SIG-M5 treated with dmso at 0.1 percent for 504 hours (cell line): ENCODE measurements around the gene ATP6V0A1.
A peak's percentile ranks its signal among the peaks of the same experiment; 100 is the strongest.

Source experiments
- DNase-seq: peaks from one replicate; lab custom pipeline; 2025; ENCODE audit not compliant: unreplicated experiment; lab: John Stamatoyannopoulos, UW

Gene ATP6V0A1

GRCh38 chr17:42458497-42459255 lies at the start of gene ATP6V0A1:
TSS of gene ATP6V0A1 (plus strand) at chr17:42458878. CDS start at chr17:42460895, 2,017 bp downstream.
- DNase-seq: peak; percentile 80

GRCh38 chr17:42409523-42410318 lies 49.0 kb upstream of the ATP6V0A1 start:
- no peak for DNase-seq

- DNase-seq: no peak
Measured at GRCh38 chr17:42410319-42410685, 48.4 kb upstream of the ATP6V0A1 start.

- no peak for DNase-seq
Measured at GRCh38 chr17:42411361-42411760, 47.3 kb upstream of the ATP6V0A1 start.

GRCh38 chr17:42411905-42412679 lies 46.6 kb upstream of the ATP6V0A1 start:
- no peak for DNase-seq

- no peak for DNase-seq
Measured at GRCh38 chr17:42413464-42414040, 45.1 kb upstream of the ATP6V0A1 start.

GRCh38 chr17:42414704-42415409 lies 43.8 kb upstream of the ATP6V0A1 start:
- DNase-seq: no peak

GRCh38 chr17:42417981-42418380 lies 40.7 kb upstream of the ATP6V0A1 start:
- peak; percentile 59 for DNase-seq

- no peak for DNase-seq
Measured at GRCh38 chr17:42421136-42421506, 37.6 kb upstream of the ATP6V0A1 start.

- no peak for DNase-seq
Measured at GRCh38 chr17:42421507-42422338, 37.0 kb upstream of the ATP6V0A1 start.

- no peak for DNase-seq
Measured at GRCh38 chr17:42422412-42422957, 36.2 kb upstream of the ATP6V0A1 start.

GRCh38 chr17:42422958-42423712 lies 35.5 kb upstream of the ATP6V0A1 start, which contains the start of gene CAVIN1:
TSS of gene CAVIN1 (minus strand) at chr17:42423256. CDS start at chr17:42423097, 159 bp downstream.
- no peak for DNase-seq

GRCh38 chr17:42423766-42424165 lies 34.9 kb upstream of the ATP6V0A1 start:
- no peak for DNase-seq

GRCh38 chr17:42424991-42425610 lies 33.6 kb upstream of the ATP6V0A1 start:
- DNase-seq: no peak

- peak; percentile 64 for DNase-seq
Measured at GRCh38 chr17:42428141-42428944, 30.3 kb upstream of the ATP6V0A1 start.

- no peak for DNase-seq
Measured at GRCh38 chr17:42429726-42430447, 28.8 kb upstream of the ATP6V0A1 start.

- no peak for DNase-seq
Measured at GRCh38 chr17:42431758-42432161, 26.9 kb upstream of the ATP6V0A1 start.
